Right kidney (tissue), 1 donor: ENCODE measurements around the gene IL20RA.
A peak's percentile ranks its signal among the peaks of the same experiment; 100 is the strongest.

Experiments used
- DNase-seq: peaks from one replicate; pipeline ENCODE4 v3.0.0-alpha.2; 2016

The IL20RA gene

GRCh38 chr6:137010128-137010718, 34.5 kb downstream of the IL20RA start:
- no peak for DNase-seq

GRCh38 chr6:137008204-137008603, 36.6 kb downstream of the IL20RA start:
- DNase-seq: no peak

GRCh38 chr6:137006056-137006455, 38.7 kb downstream of the IL20RA start:
- DNase-seq: no peak

DNA sequence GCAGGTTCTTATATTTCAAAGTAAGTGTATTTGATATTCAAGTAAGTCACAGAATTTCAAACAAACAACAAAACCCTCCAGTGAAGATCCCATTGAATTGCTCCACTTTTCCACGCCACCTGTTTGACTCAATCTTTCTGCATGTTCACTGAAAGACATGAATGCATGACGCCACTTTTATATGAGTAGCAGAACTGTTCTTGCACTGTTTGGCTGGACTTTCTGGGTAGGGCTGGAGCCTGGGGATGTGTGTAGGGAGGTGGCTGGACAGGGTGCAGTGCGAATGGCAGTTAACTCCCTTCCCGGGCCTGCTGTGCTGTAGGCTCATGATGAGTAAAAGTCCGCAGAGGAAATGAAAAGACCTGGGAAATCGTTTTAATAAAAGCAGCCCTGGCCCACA, 39.7 kb downstream of the IL20RA start:
- no peak for DNase-seq

DNA sequence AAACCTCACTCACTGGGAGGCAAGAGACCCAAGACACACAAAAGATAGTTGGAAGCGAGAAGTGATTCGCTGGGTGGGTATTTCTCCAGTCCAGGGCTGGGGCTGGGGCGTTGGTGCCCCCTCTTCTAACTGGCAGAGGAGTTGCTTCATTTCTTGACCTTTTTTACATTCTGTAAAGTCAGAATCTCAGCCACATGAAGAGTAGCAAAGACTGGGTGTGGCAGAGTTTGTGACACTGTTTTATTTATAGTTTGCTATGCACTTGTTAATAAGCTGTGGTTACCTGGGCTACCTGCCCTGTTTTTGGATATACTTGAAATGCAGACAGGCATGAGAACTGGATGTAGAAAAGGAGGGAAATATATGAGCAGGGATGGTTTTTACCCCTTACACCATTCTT, 42.3 kb downstream of the IL20RA start:
- DNase-seq: no peak

GRCh38 chr6:137001977-137002302, 42.8 kb downstream of the IL20RA start:
- no peak for DNase-seq

- DNase-seq: no peak
Measured at GRCh38 chr6:137001299-137001976, 43.3 kb downstream of the IL20RA start.

- no peak for DNase-seq
Measured at GRCh38 chr6:137000825-137001224, 43.9 kb downstream of the IL20RA start.

- DNase-seq: no peak
Measured at GRCh38 chr6:136995521-136995920, 49.2 kb downstream of the IL20RA start.

GRCh38 chr6:136994782-136995181, 50.0 kb downstream of the IL20RA start:
- no peak for DNase-seq

- DNase-seq: no peak
Measured at GRCh38 chr6:136992113-136992512, 52.7 kb downstream of the IL20RA start.

DNA sequence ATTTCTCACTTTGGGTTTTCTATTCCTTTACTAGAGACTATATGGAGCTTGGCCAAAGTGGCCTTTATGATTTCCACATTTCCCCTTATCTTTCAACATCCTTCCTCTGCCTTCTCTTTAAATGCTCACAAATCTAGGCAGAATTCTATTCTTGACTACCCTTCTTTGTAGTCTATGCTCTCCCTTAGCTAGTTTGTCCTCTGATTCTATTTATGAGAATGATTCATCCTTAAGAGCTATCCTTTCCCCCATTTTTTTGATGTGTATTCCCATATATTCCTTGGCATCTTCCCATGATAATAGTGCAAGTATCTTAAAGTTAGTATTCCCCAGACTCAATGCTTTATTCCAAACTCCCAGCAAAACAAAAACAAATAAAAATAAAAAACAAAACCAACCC, 53.1 kb downstream of the IL20RA start:
- DNase-seq: no peak

DNA sequence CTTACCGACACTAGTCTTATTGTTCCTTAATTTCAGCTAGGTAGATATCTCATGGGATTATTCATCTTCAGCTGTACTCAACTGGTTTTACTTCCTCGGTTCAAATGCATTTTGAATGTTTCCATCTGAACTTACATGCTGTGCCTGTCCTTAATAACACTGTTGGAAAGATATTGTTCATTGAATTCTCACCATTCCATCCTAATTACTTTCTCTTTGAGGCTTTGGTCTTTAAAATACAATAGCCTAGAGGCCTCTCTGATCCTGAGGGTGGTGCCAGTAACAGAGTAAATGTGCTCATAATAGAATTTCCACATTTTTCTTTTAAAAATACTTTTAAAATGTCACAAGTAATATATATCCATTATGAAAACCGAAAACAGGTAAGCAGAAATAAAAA, 54.0 kb downstream of the IL20RA start:
- no peak for DNase-seq

GRCh38 chr6:136990242-136990578, 54.6 kb downstream of the IL20RA start:
- DNase-seq: no peak

- peak; percentile 61 for DNase-seq
Measured at GRCh38 chr6:136989571-136990241, 55.1 kb downstream of the IL20RA start.

DNA sequence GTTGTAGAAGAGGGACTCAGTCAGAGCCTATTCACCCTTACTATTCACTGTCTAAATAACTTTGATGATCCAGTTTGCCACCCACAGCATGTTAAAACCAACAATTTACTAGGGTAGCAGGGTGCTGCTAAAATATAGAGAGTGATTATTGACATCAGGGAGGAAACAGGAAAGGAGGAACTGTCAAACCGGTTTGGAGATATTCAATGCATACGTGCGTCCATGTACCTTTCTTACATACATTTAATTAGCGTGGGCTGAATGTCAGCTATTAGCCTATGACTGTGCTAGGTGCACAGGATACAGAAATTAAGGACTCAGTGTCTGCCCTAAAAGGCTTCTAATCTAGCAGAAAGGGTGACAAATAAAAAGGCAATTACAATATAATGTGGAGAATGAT, 57.2 kb downstream of the IL20RA start:
- DNase-seq: no peak

DNA sequence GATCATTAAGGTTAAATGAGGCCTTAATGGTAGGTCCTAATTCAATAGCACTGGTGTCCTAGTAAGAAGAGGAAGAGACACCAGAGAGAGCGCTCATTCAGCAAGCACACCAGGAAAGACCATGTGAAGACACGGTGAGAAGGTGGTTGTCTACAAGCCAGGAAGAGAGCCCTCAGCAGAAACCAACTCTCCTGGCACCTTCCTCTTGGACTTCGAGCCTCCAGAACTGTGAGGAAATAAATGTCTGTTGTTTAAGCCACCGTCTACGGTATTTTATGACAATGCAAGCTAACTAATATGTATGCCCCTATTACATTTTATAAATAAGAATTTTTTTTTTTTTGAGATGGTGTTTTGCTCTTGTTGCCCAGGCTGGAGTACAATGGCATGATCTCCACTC, 59.3 kb downstream of the IL20RA start:
- no peak for DNase-seq

DNA sequence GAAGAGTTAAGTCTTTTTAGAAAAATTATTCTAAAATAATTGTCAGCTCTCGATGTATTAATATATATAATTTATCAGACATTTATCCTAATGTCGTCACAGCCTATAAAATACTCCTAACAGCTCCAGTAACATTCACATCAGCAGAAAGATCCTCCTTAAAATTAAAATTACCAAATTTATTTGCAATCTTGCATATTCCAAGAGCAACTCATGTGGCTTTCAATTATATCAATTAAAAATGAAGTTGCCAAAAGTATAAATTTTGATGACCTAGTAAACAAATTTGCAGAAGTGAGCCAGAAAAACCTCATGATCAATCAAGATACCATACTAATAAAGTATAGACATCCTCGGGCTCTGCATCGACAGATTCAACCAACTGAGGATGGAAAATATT, 60.2 kb downstream of the IL20RA start:
- no peak for DNase-seq

GRCh38 chr6:136983687-136984086, 61.1 kb downstream of the IL20RA start:
- no peak for DNase-seq

- no peak for DNase-seq
Measured at GRCh38 chr6:136982928-136983327, 61.8 kb downstream of the IL20RA start.

- no peak for DNase-seq
Measured at GRCh38 chr6:136980070-136980469, 64.7 kb downstream of the IL20RA start.

DNA sequence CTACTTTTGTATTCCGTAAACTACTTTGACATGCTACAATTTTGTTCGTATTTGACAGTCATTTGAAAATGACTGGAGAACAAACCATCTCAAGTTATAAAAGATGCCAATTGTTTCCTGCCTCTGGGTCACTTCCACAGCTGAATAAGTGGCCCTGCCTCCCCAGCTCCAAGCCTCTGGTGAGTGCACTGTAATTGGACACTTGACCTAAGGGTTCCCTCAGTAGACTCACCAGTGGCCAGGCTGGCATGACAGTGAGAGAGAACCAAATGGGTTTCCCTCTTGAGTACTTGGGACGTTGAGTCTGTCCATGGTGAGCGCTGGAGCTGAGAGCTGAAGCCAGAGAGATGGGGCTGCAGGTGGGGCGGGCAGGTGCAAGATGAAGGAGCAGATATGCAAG, 65.6 kb downstream of the IL20RA start:
- no peak for DNase-seq

- no peak for DNase-seq
Measured at GRCh38 chr6:136977075-136977474, 67.7 kb downstream of the IL20RA start.

DNA sequence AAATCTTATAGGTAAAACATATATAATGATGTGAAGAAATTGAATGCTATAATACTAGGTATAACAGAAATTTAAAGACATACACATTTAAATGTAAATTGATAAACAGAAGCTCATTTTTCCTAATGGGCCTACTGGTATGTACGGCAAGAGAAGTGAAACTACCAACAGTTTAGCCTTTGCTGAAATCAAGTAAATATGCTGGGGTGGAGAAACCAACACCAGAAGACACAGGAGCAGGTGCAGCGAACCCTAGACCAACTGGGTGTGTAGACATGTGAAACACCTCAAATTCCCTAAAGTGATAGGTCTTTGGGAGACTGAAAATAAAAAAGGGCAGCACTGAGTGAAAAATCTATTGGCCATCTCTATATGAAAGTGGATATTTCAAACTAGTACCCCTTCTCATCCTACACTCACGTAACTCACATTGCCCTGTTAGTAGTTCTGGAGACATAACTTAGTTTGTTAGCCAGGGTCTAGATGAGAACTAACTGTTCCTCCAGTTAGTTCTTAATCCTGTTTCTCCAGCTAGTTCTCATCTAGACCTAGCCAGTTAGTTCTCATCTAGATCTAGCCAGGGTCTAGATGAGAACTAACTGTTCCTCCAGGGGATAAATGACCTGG, 69.6 kb downstream of the IL20RA start:
- DNase-seq: no peak
